ENCODE results near the gene FNBP1.
"Not testable (repeated sequence)": the region's sequence is repeated elsewhere in the genome, so short reads cannot be mapped to it uniquely, and the experiment has no call there.

Gene FNBP1

DNA sequence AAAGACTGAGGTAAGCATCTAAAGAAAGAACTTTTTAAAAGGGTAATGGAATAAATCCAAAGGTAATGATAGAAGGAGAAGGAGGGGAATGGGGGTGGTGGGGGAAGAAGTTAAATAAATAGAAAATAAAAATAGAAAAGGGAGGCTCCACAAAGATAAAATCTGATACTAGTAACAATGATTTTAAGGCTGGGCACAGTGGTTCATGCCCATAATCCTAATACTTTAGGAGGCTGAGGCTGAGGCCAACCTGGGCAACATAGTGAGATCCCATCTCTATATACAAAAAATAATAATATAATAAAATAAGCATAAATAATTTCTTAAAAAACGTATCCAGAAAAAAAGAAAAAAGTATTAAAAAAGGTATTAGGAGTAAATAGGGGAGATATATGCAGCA, 89.3 kb downstream of the FNBP1 start:
- no peak for DNase-seq (ENCODE audit: low spot score)

DNA sequence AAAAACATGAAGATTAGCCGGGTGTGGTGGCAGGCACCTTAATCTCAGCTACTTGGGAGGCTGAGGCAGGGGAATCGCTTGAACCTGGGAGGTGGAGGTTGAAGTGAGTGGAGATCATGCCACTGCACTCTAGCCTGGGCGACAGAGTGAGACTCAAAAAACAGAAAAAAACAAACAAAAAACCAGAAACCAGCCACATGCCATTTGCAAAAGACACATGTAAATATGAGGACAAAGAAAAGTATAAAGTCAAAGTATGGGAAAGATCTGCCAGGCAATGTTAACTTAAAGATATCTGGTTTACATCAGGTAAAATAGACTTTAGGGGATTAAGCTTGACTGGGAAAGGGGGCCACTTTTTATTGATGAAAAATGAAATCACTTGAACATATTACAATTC, 90.7 kb downstream of the FNBP1 start:
- no peak for DNase-seq (ENCODE audit: low spot score)

DNA sequence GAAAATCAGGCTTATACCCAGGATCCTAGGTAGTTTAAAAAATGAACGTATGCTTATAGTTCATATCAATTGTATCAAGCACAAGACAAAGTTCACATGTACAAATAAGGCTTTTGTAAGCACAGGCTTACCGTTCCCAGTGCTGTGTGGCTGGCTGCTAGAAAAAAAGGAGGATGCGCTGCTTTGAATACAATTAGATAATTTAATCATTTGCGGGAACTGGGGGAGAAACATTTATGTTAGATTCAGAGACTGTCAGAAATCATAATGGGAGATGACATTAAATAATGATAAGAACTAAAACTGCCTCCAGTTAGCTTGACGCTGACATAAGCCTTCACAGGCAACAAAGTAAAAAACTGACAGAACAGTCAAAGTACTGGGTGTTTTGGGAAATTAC, 93.2 kb downstream of the FNBP1 start:
- DNase-seq (ENCODE audit: low spot score): no peak

DNA sequence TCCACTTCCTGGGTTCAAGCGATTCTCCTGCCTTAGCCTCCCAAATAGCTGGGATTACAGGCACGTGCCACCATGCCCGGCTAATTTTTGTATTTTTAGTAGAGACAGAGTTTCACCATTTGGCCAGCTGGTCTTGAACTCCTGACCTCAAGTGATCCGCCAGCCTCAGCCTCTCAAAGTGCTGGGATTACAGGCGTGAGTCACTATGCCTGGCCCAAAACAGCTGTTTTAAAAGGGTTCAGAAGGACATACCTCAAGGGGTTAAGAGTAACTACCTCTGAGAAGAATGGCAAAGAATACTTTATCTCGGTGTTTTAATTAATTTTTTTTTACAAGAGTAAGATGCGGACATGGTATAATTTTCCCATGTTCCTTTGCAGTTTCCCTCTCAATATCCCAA, 94.4 kb downstream of the FNBP1 start:
- not testable (repeated sequence) for DNase-seq (ENCODE audit: low spot score)

DNA sequence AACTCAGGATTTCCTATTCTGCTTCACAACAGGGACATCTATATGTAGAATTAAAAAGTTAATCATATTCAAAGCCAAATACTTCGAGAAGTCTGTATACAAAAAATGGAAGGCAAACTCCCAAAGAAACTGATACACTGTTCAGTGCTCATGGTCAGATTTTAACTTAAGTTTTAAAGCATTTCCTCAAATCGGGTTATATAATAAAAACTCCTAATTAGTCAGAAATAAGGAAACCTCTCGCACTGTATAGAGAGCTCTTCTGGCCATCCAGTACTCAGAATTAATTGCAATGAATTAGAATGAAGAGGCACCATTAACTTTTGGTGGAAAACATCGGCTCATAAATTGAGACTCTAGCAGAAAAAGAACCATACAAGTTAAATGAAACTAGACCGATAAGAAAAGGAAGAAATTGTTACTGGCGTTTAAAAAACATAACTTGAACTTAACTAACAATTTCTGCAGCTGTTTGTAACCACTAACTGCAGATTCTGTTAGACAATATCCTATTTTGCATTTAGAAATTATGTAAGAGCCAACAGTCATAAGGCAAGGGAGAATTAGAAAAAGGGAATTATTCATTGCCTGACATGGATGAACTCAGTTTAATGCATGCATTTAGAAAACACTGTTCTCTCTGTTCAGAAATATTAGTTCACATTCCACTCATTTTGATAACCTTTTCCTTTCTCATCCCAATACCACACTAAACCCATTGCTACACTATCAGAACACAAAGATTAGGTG, 96.6 kb downstream of the FNBP1 start:
- DNase-seq (ENCODE audit: low spot score): peak; percentile 80

DNA sequence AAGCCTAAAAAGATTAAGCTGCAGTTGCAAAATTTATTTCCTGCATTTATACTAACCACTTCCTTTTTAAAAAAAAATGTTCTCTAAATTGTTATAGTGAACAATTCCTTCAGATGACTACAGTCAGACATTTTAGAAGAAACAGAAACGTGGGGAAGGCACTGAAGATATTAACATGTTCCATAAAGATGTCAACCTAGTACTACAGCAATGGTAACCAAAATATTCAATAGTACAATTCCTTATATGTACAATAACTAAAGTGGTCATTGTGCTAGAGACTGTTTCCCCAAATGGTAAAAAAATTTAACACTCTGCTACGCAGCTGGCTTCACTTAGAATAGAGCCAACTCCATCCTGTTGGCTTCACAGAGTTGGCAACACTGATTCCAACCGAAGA, 97.7 kb downstream of the FNBP1 start:
- DNase-seq (ENCODE audit: low spot score): no peak

DNA sequence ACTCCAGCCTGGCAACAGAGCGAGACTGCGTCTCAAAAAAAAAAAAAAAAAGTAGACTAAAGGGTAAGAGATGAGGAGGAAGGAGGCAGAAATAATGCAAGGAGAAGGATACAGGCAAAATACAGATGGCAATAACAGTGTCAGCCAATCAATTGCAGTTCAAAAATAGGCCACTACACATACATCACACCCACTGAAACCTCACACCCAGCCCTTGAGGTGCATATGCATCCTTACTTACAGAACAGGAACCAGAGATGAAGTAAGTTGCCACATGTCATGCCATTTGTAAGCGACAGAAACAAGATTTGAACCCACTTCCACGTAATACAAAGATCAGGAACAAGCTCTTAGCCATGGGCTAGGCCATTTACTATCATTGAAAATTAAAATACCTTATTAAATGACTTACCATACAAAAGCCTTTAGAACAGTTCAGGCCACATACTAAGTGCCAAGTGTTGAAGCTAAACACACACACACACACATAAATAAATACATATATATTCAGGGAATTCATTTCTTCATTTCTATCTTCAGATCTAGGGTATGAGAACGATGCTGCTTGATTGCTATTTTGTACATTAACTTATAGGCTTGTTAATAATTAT, 98.4 kb downstream of the FNBP1 start:
- DNase-seq (ENCODE audit: low spot score): no peak

DNA sequence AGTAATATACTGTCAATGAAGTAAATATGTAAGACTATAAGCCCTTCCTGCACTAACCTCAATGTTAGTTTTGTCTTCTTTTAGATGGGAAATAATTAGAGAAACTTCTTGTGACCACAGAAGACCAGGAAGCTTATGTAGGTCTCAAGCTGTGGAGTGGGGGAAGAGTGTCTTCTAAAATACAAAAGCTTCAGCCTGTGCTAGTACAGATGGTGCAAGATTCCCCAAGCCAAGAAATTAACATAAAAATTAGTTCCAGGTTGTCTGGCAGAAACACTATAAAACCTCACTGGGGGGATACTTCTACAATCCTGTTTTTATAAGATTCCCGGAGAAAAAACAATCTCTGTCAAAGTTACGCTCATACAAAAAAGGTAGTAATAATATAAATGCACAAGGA, 103.6 kb downstream of the FNBP1 start:
- no peak for DNase-seq (ENCODE audit: low spot score)

DNA sequence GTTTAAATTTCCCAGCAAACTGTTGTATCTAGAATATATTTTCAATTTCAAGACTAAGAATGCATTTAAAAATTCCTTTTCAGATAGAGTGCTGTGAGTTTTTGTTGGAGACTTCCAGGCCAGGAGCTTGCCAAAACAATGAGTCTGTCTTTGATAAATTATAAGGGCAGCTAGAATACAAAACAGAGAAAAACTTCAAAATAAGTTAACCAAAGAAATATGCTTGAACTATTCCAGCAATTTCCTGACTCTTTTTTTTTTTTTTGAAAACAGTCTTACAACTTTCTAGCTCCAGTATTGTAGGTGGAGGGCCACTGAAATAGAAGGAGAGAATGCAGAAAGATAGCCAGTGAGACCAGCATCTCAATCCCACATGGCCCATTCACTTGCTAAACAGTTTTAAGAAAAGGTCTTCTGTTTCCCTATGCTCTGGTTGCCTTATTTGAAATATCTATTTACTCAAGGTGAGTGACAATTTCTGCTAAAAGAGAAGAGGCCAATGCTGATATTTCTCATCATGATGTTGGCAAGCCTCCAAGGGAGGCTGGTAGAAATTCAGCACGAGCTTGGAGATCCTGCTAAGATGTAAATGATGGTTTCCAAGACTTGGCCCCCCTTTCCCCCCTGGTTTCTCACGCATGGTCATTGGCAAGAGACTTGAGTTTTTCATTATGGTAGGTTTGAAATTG, 104.6 kb downstream of the FNBP1 start:
- DNase-seq (ENCODE audit: low spot score): no peak

DNA sequence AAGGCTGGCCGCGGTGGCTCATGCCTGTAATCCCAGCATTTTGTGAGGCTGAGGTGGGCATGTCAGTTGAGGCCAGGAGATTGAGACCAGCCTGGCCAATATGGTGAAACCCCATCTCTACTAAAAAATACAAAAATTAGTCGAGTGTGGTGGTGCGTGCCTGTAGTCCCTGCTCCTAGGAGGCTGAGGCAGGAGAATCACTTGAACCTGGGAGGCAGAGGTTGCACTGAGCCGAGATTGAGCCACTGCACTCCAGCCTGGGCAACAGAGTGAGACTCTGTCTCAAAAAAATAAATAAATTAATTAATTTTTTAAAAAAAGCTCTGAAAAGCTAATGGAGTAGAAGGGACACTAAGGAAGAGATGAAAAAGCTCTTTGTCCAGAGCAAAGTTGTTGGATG, 105.1 kb downstream of the FNBP1 start:
- not testable (repeated sequence) for DNase-seq (ENCODE audit: low spot score)

DNA sequence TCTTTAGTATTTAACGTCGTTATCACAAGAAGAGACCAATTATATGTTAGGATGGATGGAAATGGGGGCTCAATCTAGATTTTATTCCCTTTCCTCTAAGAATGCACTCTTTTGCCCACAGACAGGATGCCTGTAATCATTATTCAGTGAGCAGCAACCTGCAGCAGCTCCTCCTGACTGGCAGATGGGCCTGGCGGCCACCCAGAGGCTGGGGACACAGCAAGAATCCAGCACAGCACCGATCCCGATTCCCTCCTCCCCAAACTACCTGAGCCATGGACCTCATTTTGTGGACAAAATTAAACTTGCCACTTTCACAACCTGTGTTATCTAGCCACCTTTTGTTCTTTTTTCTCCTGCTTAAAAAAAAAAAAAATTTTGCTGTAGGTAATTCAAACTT, 106.8 kb downstream of the FNBP1 start:
- DNase-seq (ENCODE audit: low spot score): no peak

DNA sequence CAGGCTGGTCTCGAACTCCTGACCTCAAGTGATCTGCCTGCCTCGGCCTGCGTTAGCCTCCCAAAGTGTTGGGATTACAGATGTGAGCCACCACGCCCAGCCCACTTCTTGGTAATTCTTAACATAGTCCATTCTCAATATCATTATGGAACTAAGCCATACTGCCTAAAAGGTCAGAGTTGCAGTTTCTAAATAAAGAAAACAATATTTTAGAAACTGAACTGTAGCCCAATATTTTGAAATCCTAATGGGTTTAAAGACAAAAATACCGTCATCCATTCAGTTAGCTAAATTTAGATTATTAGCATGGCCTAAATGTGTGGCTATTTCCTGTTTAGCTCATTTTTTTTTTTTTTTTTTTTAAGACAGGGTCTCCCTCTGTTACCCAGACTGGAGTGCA, 108.2 kb downstream of the FNBP1 start:
- no peak for DNase-seq (ENCODE audit: low spot score)

DNA sequence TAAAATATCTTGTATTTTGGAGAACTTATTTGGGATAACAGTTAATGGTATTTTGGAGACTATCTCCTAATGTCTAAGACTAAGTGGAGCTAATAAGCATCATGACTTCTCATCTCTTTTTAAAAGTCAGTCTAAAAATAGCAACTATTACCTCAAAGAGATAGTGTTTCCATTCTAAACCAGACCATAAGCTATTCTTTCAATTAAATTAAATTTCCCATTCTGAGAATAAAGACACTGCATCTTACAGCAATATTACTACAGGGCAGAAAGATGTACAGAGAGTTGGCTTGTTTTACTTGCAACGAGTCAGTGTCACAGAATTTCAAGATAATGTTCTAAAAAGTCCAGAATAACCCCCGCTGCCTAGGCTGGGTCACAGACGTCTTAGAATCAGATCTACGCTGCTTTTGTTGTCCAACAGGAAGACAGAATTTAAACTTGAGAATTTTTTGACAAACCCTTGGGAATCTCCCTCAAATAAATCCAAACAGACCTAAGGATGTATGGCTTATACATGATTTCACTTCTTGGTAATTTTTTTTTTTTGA, 108.9 kb downstream of the FNBP1 start:
- no peak for DNase-seq (ENCODE audit: low spot score)

DNA sequence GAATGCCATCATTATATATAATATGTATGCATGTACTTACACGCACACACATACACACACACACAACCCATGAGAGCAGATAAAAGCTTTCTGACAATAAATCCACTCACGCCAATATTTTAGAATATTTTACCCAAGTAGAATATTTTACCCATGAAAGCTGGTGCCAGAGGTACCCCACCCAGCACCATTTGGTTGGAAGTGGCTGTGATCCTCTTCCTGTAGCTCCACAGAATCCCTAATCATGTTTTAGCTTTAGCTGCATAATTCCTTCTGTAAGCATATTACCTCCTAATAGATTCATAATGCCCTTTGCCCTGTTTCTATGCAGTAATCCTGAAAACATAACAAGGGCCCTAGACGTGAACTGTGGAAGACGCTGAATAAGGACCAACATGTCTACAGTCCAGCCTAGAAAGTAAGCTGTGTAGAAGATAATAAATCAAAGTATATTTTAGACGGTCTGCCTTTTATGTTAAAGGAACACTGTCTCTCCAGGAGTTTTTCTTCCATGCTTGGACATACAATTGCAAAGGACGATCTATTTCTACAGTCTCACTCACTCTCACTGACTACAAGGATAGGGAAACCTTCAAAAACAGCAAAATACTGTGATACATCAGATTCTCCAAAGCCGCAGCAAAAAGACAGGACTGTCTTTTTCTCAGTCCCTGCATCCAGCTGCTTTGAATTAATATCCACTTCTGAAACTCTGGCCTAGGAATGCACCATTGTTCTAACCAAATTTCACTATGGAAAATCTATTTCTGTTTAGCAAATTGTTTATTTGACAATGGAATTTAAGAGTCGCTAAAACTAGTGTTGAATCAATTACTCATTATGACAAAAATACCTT, 109.6 kb downstream of the FNBP1 start:
- DNase-seq (ENCODE audit: low spot score): no peak

DNA sequence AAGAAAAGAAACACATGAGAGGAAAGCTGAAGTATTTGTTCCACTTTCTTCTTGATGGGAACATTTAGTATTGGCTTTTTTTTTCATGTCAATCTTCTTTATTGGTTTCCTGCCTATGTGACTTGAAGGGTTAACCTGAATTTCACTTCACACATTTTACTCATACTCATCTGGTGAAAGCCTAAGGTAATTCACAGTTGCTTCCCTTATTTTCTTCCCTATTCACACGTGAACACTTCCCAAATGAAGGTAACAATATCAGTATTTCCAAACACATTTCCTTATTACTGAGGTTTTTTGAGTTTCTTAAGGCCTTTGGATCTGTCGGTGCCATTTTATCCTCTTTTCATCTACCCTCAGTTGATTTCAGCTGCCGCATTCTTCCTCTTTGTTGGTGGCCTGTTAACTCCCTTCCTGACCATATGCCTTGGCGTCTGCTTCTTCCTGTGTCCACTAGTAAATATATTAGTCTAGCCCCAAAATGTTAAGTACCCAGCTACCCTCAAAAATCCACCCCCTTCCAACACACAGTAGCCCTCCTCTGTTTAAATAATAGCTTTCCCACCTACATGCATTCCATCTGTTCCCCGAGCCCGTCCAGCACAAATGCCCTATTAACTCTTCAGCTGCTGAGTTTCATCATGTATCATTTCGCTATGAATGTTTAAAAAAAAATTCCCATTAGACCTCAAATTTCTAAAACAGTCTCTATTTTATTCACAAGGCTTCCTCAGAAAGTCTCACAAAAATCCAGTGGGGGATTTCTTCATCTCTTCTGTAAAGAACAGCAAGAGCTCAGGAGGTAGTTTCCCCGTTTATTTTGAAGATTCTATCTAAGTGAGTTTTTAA, 110.5 kb downstream of the FNBP1 start:
- DNase-seq (ENCODE audit: low spot score): no peak

DNA sequence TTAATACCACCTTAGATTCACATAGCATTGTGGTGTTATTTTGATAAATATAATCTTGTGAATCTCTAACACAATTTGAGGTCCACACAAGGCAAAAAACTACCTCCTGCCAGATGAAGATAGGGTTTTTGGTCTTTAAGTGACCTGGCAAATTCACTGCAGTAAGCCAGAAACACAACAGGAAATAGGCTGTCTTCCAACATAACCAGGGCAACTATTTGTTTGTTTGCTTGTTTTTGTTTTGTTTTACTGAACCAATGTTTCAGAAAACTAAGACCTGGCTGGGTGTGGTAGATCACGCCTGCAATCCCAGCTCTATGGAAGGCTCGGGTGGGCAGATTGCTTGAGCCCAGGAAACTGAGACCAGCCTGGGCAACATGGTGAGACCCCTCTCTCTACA, 112.2 kb downstream of the FNBP1 start:
- DNase-seq (ENCODE audit: low spot score): no peak

DNA sequence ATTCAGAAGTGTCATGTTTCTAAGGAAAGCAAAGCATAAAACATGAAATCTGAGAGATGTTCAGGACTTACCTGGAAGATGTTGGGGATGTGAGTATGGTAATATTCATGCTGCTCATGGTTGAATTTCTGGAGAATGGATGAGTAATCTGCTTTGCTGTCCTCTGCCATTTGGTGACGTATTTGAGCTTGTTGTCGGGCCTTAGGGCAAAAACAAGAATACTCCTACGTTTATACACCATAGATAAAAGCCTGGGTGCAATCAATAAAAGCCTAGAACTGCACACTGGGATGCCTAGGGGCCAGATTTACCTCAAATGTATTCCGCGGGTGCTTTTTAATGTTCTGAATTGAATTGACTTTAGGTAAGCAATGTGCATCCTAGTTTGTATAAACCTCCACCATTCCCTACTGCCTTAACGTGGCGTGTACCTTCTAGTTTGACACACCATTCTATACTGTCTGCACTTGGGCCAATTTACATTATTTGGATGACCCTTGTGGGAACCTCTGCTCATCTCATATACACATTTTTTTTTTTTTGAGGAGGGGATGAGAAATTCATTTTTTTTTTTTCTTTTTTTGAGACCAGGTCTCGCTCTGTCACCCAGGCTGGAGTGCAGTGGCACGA, 113.4 kb downstream of the FNBP1 start:
- DNase-seq (ENCODE audit: low spot score): no peak

DNA sequence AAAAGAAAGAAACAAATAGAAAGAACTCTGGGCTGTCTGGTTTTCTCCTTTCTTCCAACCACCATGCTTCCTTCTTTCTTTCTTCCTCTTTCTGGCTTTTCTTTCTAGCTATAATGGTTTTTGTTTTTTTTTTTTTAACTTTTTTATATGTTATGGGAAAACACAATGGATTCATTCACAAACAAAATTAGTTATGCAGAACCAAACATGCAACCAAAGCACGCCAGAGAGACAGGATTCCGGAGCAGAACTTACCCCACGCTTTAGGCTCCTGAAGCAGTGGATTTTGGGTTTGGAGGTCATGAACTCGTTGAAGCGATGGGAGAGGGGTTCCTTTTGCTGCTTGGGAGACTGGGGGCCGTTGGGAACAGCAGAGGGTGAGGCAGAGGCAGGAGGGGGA, 119.4 kb downstream of the FNBP1 start:
- DNase-seq (ENCODE audit: low spot score): no peak

DNA sequence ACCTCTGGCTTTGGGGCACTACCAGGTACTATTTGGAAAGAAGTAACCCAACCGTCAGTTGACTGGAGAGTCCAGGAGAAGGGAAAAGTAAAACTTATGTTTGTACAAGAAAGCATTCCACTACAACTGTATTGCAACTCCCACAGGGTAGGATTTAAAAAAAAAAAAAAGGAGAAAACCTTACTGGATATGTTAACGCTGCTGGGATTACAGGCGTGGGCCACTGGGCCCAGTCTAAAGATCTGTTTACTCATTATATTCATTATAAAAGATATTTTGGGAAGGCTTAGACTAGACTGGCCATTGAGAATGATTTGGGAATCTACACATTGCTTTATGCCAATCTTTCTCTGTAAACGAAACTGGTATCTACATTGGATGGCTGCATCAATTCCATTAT, 121.1 kb downstream of the FNBP1 start:
- no peak for DNase-seq (ENCODE audit: low spot score)

DNA sequence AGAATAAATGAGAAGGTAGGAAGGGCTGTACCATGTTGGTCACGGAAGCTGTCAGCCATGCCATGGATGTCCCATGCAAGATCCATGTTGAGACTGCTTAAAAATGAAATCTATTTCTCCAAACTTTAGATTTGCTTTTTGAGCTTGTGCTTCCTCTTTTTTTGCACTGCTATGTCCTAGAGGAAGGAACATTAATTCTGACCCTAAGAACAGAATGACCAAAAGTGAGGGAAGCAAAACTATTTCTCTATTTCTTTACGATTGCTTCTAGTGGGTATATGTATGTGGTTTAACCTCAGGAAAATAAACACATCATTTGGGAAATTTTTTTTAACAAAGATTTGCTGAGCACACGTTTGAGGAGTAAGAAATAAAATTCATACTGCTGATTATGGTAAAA, 123.1 kb downstream of the FNBP1 start:
- DNase-seq (ENCODE audit: low spot score): no peak

DNA sequence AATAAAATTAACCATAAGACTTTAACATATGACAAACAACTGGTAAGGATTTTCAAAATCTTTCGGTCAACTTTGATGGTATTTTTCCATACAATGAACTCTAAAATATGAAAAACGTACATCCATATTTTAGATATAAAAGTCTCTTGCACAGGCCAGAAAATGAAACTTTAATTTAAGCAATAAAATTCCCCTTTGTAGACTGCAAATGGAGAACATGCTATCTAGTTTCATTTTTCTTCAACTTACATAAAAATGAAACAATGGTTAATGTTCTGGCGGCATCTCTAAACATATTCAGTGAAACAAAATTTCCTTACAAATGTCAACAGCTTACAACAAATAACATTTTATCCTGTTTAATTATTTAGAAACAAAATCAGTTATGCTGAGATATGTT, 123.7 kb downstream of the FNBP1 start:
- DNase-seq (ENCODE audit: low spot score): no peak
